GM06990 (cell line): ENCODE results near the gene GAGE13.
"Not testable (repeated sequence)": the region's sequence is repeated elsewhere in the genome, so short reads cannot be mapped to it uniquely, and the experiment has no call there.

ENCODE experiments used
- DNase-seq: peaks from one replicate; pipeline ENCODE4 v3.0.0-alpha.2; 2011; ENCODE audit not compliant: insufficient read length; ENCODE audit errors: extremely low read depth
- H3K27me3 ChIP-seq: replicated peaks from 2 replicates; pipeline ENCODE4 v1.6.0; 2011; ENCODE audit warnings: low read length; ENCODE audit not compliant: control insufficient read depth, insufficient read depth
- H3K36me3 ChIP-seq: 2 replicates; pipeline ENCODE4 v1.5.1; 2011; ENCODE audit warnings: low read length; ENCODE audit not compliant: control insufficient read depth, insufficient read depth
- H3K4me3 ChIP-seq: replicated peaks from 2 replicates; pipeline ENCODE4 v1.5.1; 2011; ENCODE audit warnings: low read depth, mild to moderate bottlenecking, control low read depth, low read length
- CTCF ChIP-seq: IDR thresholded peaks from 2 replicates; pipeline ENCODE4 v1.5.1; 2011; ENCODE audit warnings: low read length, control low read depth, mild to moderate bottlenecking, inconsistent platforms; ENCODE audit not compliant: insufficient read depth, poor library complexity, severe bottlenecking

The GAGE13 gene

GRCh38 chrX:49331282-49331681, at the start of gene GAGE13:
Gene GAGE13 (plus strand): TSS chrX:49331582. CDS start chrX:49332738, 1,156 bp downstream.
- not testable (repeated sequence) for H3K27me3 ChIP-seq, H3K36me3 ChIP-seq, H3K4me3 ChIP-seq, DNase-seq

- no peak for TF ChIP-seq CTCF
- Histone ChIP-seq H3K27me3 (no peaks in the 10 kb centered on the region), H3K4me3 (no peak overlapping the region), H3K36me3 (no peaks in the 10 kb centered on the region; the same call in 1 of the 2 replicates)
- DNase-seq = no peak
Observed at GRCh38 chrX:49282647-49283011, 48.8 kb upstream of the GAGE13 start.

GRCh38 chrX:49284212-49284611, 47.2 kb upstream of the GAGE13 start:
- H3K36me3 ChIP-seq = no peaks in the 10 kb centered on the region; the same call in 1 of the 2 replicates
- no peak for DNase-seq
- H3K4me3 ChIP-seq = no peak overlapping the region
- H3K27me3 ChIP-seq = no peaks in the 10 kb centered on the region
- no peak for TF ChIP-seq CTCF

DNA sequence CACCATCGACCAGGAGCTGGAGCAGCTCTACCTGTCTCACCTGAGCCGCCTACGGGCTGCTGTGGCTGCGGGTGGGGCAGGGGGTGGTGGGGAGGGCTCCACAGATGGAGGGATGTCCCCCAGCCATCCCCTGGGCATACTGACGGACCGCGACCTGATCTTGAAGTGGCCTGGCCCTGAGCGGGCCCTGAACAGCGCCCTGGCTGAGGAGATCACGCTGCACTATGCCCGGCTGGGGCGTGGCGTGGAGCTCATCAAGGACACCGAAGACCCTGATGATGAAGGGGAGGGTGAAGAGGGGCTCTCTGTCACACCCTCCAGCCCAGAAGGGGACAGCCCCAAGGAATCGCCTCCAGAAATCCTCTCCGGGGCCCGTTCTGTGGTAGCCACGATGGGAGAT, 45.2 kb upstream of the GAGE13 start:
- H3K36me3 ChIP-seq = no peaks in the 10 kb centered on the region; the same call in 1 of the 2 replicates
- no peak for DNase-seq
- no peak overlapping the region for H3K4me3 ChIP-seq
- TF ChIP-seq CTCF = no peak
- no peaks in the 10 kb centered on the region for H3K27me3 ChIP-seq

- no peak for TF ChIP-seq CTCF
- Histone ChIP-seq H3K36me3 (no peaks in the 10 kb centered on the region; the same call in 1 of the 2 replicates), H3K27me3 (no peaks in the 10 kb centered on the region), H3K4me3 (no peak overlapping the region)
- no peak for DNase-seq
Observed at GRCh38 chrX:49286581-49286980, 44.8 kb upstream of the GAGE13 start.

- Histone ChIP-seq H3K36me3 (no peaks in the 10 kb centered on the region; the same call in 1 of the 2 replicates), H3K4me3 (no peak overlapping the region), H3K27me3 (no peaks in the 10 kb centered on the region)
- DNase-seq = no peak
- TF ChIP-seq CTCF = no peak
Observed at GRCh38 chrX:49287665-49288064, 43.7 kb upstream of the GAGE13 start.
